Measurements from ENCODE around the gene RPL18.

RPL18 gene

GRCh38 chr19:48618916-48619691 is at the start of gene RPL18, which contains the start of gene SPHK2:
TSS of gene RPL18 (minus strand) at chr19:48619178. CDS start at chr19:48619143, 35 bp downstream.
TSS of gene SPHK2 (plus strand) at chr19:48619506. CDS start at chr19:48620515, 1,009 bp downstream.
- H2AFZ ChIP-seq (ENCODE audit: low read length), result peak within 1 kb of the TSS; percentile 61
- peaks cover 36% of the 10 kb centered on the region; the same call in 1 of the 2 replicates for H3K36me3 ChIP-seq (ENCODE audit: insufficient read depth, low read length)
- H3K4me1 ChIP-seq (ENCODE audit: insufficient read depth, low read length, poor library complexity, severe bottlenecking), result peaks cover 36% of the 10 kb centered on the region

GRCh38 chr19:48668761-48669160 is 49.8 kb upstream of the RPL18 start:
- TF ChIP-seq EZH2phosphoT487 (IDR thresholded peaks at IDR 0.05; ENCODE audit: borderline replicate concordance), result no peak
- TF ChIP-seq, protein P1, sequence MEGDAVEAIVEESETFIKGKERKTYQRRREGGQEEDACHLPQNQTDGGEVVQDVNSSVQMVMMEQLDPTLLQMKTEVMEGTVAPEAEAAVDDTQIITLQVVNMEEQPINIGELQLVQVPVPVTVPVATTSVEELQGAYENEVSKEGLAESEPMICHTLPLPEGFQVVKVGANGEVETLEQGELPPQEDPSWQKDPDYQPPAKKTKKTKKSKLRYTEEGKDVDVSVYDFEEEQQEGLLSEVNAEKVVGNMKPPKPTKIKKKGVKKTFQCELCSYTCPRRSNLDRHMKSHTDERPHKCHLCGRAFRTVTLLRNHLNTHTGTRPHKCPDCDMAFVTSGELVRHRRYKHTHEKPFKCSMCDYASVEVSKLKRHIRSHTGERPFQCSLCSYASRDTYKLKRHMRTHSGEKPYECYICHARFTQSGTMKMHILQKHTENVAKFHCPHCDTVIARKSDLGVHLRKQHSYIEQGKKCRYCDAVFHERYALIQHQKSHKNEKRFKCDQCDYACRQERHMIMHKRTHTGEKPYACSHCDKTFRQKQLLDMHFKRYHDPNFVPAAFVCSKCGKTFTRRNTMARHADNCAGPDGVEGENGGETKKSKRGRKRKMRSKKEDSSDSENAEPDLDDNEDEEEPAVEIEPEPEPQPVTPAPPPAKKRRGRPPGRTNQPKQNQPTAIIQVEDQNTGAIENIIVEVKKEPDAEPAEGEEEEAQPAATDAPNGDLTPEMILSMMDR (conservative IDR thresholded peaks at IDR 0.05; ENCODE audit: low read length), result no peak
- Histone ChIP-seq H3K9me3 (ENCODE audit: insufficient read depth, low read depth, low read length) (no peaks in the 10 kb centered on the region), H3K9ac (ENCODE audit: low read depth, low read length, poor library complexity, severe bottlenecking) (no peak overlapping the region)

More at GRCh38 chr19:48618916-48619691, at the start of gene RPL18, which contains the start of gene SPHK2:
- Histone ChIP-seq H3K27me3 (ENCODE audit: insufficient read depth, low read length, poor library complexity, severe bottlenecking) (peaks cover 8% of the 10 kb centered on the region), H3K79me2 (ENCODE audit: insufficient read depth, low read length) (peaks cover 62% of the 10 kb centered on the region), H3F3A (ENCODE audit: low read depth) (no peaks in the 10 kb centered on the region), H3K9me3 (ENCODE audit: insufficient read depth, low read depth, low read length) (no peaks in the 10 kb centered on the region), H3K4me3 (ENCODE audit: low read length, poor library complexity, severe bottlenecking) (peak within 1 kb of the TSS; percentile 100), H3K4me2 (ENCODE audit: low read depth, low read length, poor library complexity, severe bottlenecking) (peak within 1 kb of the TSS; percentile 98), H3K9me2 (replicated peaks; ENCODE audit: low read depth, low read length) (no peaks in the 10 kb centered on the region), H3K9ac (ENCODE audit: low read depth, low read length, poor library complexity, severe bottlenecking) (peak within 1 kb of the TSS; percentile 100), H4K20me1 (ENCODE audit: insufficient read depth, low read length, poor library complexity, severe bottlenecking) (peaks cover 44% of the 10 kb centered on the region)
- TF ChIP-seq, protein P1 (conservative IDR thresholded peaks at IDR 0.05; ENCODE audit: low read length), result no peak
- TF ChIP-seq EZH2phosphoT487 (IDR thresholded peaks at IDR 0.05; ENCODE audit: borderline replicate concordance), result no peak

GRCh38 chr19:48668332-48668731 is 49.4 kb upstream of the RPL18 start:
- no peaks in the 10 kb centered on the region for H3K79me2 ChIP-seq (ENCODE audit: insufficient read depth, low read length)
- H3K9ac ChIP-seq (ENCODE audit: low read depth, low read length, poor library complexity, severe bottlenecking), result no peak overlapping the region
- no peaks in the 10 kb centered on the region for H3K27me3 ChIP-seq (ENCODE audit: insufficient read depth, low read length, poor library complexity, severe bottlenecking)
- H4K20me1 ChIP-seq (ENCODE audit: insufficient read depth, low read length, poor library complexity, severe bottlenecking), result no peaks in the 10 kb centered on the region
- no peak overlapping the region for H3K4me2 ChIP-seq (ENCODE audit: low read depth, low read length, poor library complexity, severe bottlenecking)
- no peaks in the 10 kb centered on the region for H3K36me3 ChIP-seq (ENCODE audit: insufficient read depth, low read length)
- no peaks in the 10 kb centered on the region for H3F3A ChIP-seq (ENCODE audit: low read depth)
- H2AFZ ChIP-seq (ENCODE audit: low read length), result no peak overlapping the region
- no peaks in the 10 kb centered on the region for H3K4me1 ChIP-seq (ENCODE audit: insufficient read depth, low read length, poor library complexity, severe bottlenecking)
- TF ChIP-seq, protein P1 (conservative IDR thresholded peaks at IDR 0.05; ENCODE audit: low read length), result no peak
- TF ChIP-seq EZH2phosphoT487 (IDR thresholded peaks at IDR 0.05; ENCODE audit: borderline replicate concordance), result no peak
- no peaks in the 10 kb centered on the region for H3K9me3 ChIP-seq (ENCODE audit: insufficient read depth, low read depth, low read length)
- H3K4me3 ChIP-seq (ENCODE audit: low read length, poor library complexity, severe bottlenecking), result no peak overlapping the region
- H3K9me2 ChIP-seq (replicated peaks; ENCODE audit: low read depth, low read length), result no peaks in the 10 kb centered on the region

More at GRCh38 chr19:48668761-48669160, 49.8 kb upstream of the RPL18 start:
- Histone ChIP-seq H3K79me2 (ENCODE audit: insufficient read depth, low read length) (no peaks in the 10 kb centered on the region), H3K4me2 (ENCODE audit: low read depth, low read length, poor library complexity, severe bottlenecking) (no peak overlapping the region), H3K4me1 (ENCODE audit: insufficient read depth, low read length, poor library complexity, severe bottlenecking) (no peaks in the 10 kb centered on the region), H3F3A (ENCODE audit: low read depth) (no peaks in the 10 kb centered on the region), H3K27me3 (ENCODE audit: insufficient read depth, low read length, poor library complexity, severe bottlenecking) (no peaks in the 10 kb centered on the region), H4K20me1 (ENCODE audit: insufficient read depth, low read length, poor library complexity, severe bottlenecking) (no peaks in the 10 kb centered on the region), H3K9me2 (replicated peaks; ENCODE audit: low read depth, low read length) (no peaks in the 10 kb centered on the region), H2AFZ (ENCODE audit: low read length) (no peak overlapping the region), H3K36me3 (ENCODE audit: insufficient read depth, low read length) (no peaks in the 10 kb centered on the region), H3K4me3 (ENCODE audit: low read length, poor library complexity, severe bottlenecking) (no peak overlapping the region)
